Rectal smooth muscle tissue (tissue), 1 donor: ENCODE results near the gene SH3BP2.
A peak's percentile ranks its signal among the peaks of the same experiment; 100 is the strongest.
"Not testable (repeated sequence)": the region's sequence is repeated elsewhere in the genome, so short reads cannot be mapped to it uniquely, and the experiment has no call there.

Experiments
- H3K27ac ChIP-seq: one replicate; pipeline ENCODE4 v1.7.0; 2013; ENCODE audit warnings: low read depth, low read length, inconsistent platforms
- H3K27me3 ChIP-seq: one replicate; pipeline ENCODE4 v1.7.0; 2013; ENCODE audit warnings: low read length; ENCODE audit not compliant: control insufficient read depth, insufficient read depth
- H3K36me3 ChIP-seq: one replicate; pipeline ENCODE4 v1.7.0; 2013; ENCODE audit warnings: low read length; ENCODE audit not compliant: control insufficient read depth, insufficient read depth
- H3K4me1 ChIP-seq: one replicate; pipeline ENCODE4 v1.7.0; 2013; ENCODE audit warnings: low read length; ENCODE audit not compliant: control insufficient read depth, insufficient read depth
- H3K4me3 ChIP-seq: one replicate; pipeline ENCODE4 v1.7.0; 2013; ENCODE audit warnings: low read length
- H3K9ac ChIP-seq: one replicate; pipeline ENCODE4 v1.7.0; 2013; ENCODE audit warnings: low read length

The SH3BP2 gene

GRCh38 chr4:2755821-2756690 lies 36.8 kb upstream of the SH3BP2 start, which contains the start of gene TNIP2:
TSS of gene TNIP2 (minus strand) at chr4:2756336. CDS start at chr4:2756289, 47 bp downstream.
- peak within 1 kb of the TSS; percentile 84 for H3K4me3 ChIP-seq
- no peaks in the 10 kb centered on the region for H3K27me3 ChIP-seq
- peak within 1 kb of the TSS; percentile 61 for H3K27ac ChIP-seq
- no peaks in the 10 kb centered on the region for H3K36me3 ChIP-seq
- H3K4me1 ChIP-seq: peaks cover 11% of the 10 kb centered on the region
- peak within 1 kb of the TSS; percentile 13 for H3K9ac ChIP-seq

DNA sequence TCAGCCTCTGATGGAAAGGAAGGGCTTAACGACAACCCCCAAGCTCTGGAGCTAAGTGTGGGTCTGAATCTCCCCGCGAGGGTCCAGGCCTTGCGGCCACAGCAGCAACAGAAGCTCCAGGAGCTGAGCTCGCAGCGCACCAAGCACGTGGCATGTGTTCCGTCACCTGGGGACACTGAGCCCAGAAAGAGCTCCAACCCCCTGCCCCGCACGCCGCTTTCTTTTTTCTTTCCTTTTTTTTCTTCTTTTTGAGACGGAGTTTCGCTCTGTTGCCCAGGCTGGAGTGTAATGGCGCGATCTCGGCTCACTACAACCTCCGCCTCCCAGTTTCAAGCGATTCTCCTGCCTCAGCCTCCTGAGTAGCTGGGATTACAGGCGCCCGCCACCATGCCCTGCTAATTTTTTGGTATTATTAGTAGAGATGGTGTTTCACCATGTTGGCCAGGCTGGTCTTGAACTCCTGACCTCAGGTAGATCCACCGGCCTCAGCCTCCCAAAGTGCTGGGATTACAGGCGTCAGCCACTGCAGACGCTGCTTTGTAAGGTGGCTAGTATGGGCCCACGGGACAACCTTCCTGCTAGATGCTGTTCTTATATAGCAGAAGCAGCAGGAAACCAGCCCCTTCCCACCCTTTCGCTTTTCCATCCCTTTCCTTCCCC lies 36.1 kb upstream of the SH3BP2 start:
- Histone ChIP-seq H3K4me1 (peaks cover 7% of the 10 kb centered on the region), H3K27ac (peak overlapping the region; percentile 61), H3K4me3 (peak overlapping the region; percentile 60), H3K36me3 (no peaks in the 10 kb centered on the region), H3K9ac (no peak overlapping the region), H3K27me3 (no peaks in the 10 kb centered on the region)

- Histone ChIP-seq H3K27me3 (no peaks in the 10 kb centered on the region), H3K36me3 (no peaks in the 10 kb centered on the region), H3K4me1 (peaks cover 7% of the 10 kb centered on the region), H3K27ac (no peak overlapping the region), H3K4me3 (no peak overlapping the region), H3K9ac (no peak overlapping the region)
These were observed 35.5 kb upstream of the SH3BP2 start for GRCh38 chr4:2757426-2757825.

DNA sequence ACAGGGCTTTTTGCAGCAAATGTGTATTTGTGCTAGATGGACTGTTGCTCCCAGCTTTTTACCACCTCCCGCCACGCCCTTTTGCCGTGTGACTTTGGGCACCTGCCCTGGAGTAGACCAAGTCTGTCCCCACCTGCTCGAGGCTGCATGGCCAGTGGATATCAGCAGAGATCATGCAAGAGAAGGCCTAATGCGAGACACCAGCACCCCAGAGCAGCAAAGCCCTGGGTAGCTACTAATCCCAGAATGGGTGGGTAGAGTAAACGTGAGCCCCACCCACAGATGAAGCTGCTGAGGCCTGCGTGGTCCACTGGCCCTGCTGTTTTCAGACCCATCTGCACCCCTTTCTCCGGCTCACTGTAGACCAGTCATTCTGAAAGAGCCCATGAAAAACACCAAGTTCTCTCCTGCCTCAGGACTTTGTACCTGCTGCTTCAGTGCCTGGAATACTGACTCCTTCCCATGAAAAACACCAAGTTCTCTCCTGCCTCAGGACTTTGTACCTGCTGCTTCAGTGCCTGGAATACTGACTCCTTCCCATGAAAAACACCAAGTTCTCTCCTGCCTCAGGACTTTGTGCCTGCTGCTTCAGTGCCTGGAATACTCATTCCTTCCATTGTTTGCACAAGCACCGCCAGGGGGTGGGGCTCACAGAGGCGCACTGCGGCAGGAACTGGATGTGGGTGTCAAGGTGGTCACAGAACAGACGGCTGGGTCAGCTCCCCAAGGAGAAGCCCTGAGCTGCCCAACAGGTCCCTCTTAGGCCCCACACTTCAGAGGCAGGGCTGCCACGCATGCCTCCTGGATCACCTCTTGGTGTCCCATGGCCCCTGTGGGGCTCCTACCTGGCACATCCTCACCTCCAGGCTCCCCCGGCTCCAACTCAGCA lies 31.6 kb upstream of the SH3BP2 start:
- Histone ChIP-seq H3K27me3 (no peaks in the 10 kb centered on the region), H3K4me3 (no peak overlapping the region), H3K4me1 (peaks cover 3% of the 10 kb centered on the region), H3K9ac (no peak overlapping the region), H3K36me3 (no peaks in the 10 kb centered on the region), H3K27ac (peak overlapping the region; percentile 28)

DNA sequence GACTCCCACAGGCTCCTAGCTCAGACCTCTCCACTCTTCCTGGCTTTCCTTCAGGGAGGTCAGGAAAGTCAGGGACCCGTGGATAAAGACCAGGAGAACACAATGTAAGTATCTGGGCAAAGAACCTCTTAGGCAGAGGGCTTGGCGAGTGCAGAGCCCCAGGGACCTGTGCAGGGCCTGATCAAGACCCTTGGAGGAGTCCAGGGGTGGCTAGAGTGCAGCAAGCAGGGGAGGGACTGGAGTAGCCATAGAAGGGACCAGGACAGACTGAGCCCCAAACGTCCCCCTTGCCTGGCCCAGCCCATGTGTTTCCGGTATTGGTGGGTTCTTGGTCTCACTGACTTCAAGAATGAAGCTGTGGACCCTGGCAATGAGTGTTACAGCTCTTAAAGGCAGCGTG lies 30.8 kb upstream of the SH3BP2 start:
- Histone ChIP-seq H3K4me1 (no peaks in the 10 kb centered on the region), H3K27ac (peak overlapping the region; percentile 28), H3K9ac (no peak overlapping the region), H3K36me3 (no peaks in the 10 kb centered on the region), H3K4me3 (no peak overlapping the region), H3K27me3 (no peaks in the 10 kb centered on the region)

- H3K4me1 ChIP-seq, H3K27ac ChIP-seq, H3K27me3 ChIP-seq, H3K36me3 ChIP-seq, H3K4me3 ChIP-seq, H3K9ac ChIP-seq: not testable (repeated sequence)
These were observed 30.2 kb upstream of the SH3BP2 start for GRCh38 chr4:2762486-2763370.

DNA sequence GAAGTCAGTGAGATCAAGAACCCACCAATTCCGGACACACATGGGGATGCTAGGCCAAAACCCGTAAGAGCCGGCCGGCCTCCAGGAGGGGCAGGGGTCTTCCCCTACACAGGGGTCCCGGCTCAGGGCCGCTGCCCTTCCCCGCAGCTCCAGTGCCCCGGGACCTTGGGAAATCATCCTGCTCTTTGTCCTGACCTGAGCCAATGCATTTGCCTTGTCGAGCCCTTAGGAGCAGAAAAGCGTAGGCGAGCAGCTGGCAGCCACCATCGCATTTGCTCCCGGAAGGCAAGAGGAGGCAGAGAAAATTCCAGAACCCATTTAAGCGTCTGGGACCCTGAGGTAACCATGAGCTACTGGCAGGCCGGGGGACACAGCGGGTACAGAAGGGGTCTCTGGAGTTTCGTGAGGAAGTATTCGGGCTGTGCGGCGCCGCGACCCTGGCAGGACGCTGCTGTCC lies 29.3 kb upstream of the SH3BP2 start:
- Histone ChIP-seq H3K36me3 (no peaks in the 10 kb centered on the region), H3K4me1 (no peaks in the 10 kb centered on the region), H3K9ac (no peak overlapping the region), H3K27ac (no peak overlapping the region), H3K27me3 (no peaks in the 10 kb centered on the region), H3K4me3 (peak overlapping the region; percentile 67)

GRCh38 chr4:2765832-2766526 lies 26.9 kb upstream of the SH3BP2 start:
- H3K36me3 ChIP-seq: no peaks in the 10 kb centered on the region
- H3K27me3 ChIP-seq: no peaks in the 10 kb centered on the region
- H3K4me3 ChIP-seq: no peak overlapping the region
- no peak overlapping the region for H3K27ac ChIP-seq
- no peaks in the 10 kb centered on the region for H3K4me1 ChIP-seq
- no peak overlapping the region for H3K9ac ChIP-seq

DNA sequence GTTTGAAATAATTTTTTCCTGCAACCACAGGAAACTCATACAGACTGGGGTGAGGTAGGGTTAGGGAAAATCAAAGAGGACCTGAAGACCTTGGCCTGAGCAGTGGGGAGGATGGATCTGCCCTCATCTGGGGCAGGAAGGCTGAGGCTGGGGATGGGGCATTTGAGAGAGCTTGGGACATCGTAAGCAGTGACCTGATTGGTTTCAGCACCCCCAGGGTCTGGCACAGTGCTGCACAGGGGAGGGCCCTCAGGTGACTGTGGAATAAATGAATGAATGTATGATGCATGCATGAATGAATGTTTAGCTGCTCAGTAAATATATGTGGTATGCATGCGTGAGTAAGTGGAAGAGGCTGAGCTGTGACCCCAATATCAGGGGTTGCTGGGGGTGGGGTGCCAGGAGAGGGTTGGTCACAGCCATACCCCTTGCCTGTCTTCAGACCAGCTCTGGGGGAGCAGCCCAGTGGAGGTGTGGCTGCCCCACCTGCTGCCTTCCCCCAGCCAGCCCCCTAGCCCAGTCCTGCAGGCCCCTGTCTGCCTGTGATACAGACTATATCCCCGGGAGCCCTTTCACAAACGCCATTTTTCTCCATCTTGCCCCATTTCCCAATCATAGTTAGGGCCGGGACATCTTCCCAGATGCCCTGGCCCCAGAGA lies 25.7 kb upstream of the SH3BP2 start:
- Histone ChIP-seq H3K27me3 (no peaks in the 10 kb centered on the region), H3K4me1 (no peaks in the 10 kb centered on the region), H3K27ac (no peak overlapping the region), H3K36me3 (no peaks in the 10 kb centered on the region), H3K9ac (no peak overlapping the region), H3K4me3 (no peak overlapping the region)

DNA sequence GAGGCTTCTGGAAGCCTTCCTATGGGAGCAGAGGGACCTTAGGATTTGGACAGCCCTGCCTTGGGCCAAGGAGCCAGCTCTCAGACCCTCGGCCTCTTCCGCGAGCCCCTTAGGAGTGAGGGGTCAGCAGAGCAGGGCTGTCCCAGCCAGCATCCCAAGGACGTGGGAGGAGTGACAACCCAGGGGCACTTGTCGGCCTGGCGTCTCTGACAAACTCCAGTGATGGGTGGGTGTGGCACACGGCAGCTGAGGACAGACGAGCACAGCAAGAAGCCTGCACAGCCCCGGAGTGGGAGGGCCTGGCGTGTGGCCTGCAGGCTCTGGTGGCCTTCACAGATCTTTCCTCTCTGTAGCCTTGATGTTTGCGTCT lies 25.2 kb upstream of the SH3BP2 start:
- no peak overlapping the region for H3K4me3 ChIP-seq
- H3K36me3 ChIP-seq: no peaks in the 10 kb centered on the region
- H3K27ac ChIP-seq: no peak overlapping the region
- no peaks in the 10 kb centered on the region for H3K4me1 ChIP-seq
- no peaks in the 10 kb centered on the region for H3K27me3 ChIP-seq
- H3K9ac ChIP-seq: no peak overlapping the region

DNA sequence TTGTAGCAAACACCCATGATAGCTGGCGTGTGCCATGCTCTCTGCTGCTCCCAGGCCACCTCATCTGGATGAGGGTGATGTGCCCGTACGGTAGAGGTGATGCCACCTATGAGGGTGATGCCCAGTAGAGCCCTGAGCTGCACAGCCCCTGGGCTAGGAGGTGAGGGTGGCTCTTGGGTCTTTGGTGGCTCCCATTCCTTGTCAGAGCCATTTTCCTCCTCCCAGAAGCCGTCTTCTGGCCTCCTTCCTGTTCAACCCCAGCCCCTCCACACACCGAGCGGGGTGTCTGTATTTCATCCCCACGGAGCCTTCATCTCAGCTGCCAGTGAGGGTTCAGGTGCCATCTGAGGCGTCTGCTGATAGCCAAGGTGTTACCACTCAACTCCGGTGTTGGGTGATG lies 24.8 kb upstream of the SH3BP2 start:
- no peak overlapping the region for H3K27ac ChIP-seq
- no peaks in the 10 kb centered on the region for H3K27me3 ChIP-seq

More for the DNA sequence above, 24.8 kb upstream of the SH3BP2 start:
- Histone ChIP-seq H3K4me3 (no peak overlapping the region), H3K9ac (no peak overlapping the region), H3K36me3 (no peaks in the 10 kb centered on the region), H3K4me1 (no peaks in the 10 kb centered on the region)
